GM19372 (cell line): ENCODE data around the gene SYCE3.
"Not testable (repeated sequence)": the region's sequence is repeated elsewhere in the genome, so short reads cannot be mapped to it uniquely, and the experiment has no call there.

Experiments
- ATAC-seq: cut with Tn5 transposase; IDR thresholded peaks from one replicate; pipeline ENCODE4 v1.9.1; 2021; ENCODE audit warnings: mild to moderate bottlenecking, low read depth, moderate library complexity; ENCODE audit not compliant: unreplicated experiment

The SYCE3 gene

DNA sequence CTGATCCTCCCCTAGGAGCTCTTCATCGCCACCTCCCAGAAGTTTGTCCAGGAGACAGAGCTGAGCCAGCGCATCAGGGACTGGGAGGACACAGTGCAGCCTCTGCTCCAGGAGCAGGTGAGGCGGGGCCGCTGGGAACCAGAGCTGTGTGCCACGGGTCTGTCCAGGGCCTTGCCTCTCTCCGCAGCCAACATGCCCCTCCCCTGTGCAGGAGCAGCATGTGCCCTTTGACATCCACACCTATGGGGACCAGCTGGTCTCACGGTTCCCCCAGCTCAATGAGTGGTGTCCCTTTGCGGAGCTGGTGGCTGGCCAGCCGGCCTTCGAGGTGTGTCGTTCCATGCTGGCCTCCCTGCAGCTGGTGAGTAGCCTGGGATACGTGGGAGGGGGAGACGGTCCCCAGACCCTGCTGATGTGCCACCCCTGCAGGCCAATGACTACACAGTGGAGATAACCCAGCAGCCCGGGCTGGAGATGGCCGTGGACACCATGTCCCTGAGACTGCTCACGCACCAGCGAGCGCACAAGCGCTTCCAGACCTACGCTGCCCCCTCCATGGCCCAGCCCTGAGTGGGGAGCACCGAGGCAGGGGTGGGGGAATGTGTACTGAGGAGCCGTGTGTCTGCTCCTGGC lies 39.8 kb downstream of the SYCE3 start:
- ATAC-seq, result no peak

DNA sequence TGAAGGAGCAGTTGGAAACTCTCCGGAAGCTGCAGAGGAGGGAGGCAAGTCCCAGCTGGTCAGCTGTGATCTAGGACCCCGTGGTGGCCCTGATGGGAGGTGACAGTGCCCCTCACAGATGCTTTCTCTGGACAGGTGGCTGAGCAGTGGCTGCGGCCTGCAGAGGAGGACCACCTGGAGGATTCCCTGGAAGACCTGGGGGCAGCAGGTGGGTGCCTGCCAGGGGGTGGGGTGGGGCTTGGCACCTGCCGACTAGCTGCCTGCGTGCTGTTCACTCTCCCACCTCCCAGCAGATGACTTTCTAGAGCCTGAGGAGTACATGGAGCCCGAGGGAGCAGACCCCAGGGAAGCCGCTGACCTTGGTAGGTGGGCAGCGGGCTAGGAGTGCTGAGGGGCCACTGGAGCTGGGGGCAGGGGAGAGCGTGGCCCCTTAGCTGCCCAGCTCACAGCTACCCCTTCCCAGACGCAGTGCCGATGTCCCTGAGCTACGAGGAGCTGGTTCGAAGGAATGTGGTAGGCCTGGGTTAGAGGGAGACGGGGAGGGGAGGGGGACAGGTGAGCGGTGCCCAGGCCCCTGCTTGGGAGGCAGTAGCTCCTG lies 40.4 kb downstream of the SYCE3 start:
- no peak for ATAC-seq

DNA sequence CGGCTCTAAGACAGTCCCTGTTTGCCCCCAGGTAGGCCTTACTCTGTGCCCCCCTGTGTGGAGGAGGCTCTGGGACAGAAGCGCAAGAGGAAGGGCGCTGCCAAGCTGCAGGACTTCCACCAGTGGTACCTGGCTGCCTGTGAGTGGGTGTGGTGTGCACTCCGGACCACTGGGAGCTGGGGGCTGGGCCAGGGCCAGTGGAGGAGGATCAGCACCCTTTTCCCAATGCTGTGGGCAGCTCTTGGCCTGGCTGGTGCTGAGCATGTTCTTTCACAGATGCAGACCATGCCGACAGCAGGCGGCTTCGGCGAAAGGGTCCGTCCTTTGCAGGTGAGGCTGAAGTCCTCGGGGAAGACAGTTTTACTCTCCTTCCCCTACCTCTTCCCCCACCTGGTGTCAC lies 41.0 kb downstream of the SYCE3 start:
- no peak for ATAC-seq

DNA sequence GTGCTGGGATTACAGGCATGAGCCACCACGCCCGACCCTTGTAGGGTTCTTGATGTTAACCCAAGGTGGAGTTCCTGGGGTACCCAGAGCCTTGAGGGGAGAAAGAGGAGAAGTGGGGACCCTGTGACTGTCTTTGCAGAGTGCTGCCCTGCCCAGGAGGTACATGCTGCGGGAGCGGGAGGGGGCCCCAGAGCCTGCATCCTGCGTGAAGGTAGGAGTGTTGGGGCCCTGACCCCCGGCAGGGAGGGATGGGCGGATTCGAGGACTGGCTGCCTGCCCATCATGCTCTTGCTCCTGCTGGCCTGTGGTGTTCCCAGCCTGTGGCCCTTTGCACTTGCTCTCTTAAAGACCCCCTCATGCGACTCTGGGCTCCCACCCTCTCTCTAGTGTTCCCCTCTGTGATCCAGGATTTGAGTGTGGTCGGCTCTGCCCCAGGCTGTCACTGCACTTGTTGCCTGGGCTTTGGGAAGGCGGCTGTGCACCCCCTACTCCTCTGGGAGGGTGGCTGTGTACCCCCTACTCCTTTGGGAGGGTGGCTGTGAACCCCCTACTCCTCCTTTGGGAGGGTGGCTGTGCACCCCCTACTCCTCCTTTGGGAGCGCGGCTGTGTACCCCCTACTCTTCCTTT lies 41.8 kb downstream of the SYCE3 start:
- no peak for ATAC-seq

DNA sequence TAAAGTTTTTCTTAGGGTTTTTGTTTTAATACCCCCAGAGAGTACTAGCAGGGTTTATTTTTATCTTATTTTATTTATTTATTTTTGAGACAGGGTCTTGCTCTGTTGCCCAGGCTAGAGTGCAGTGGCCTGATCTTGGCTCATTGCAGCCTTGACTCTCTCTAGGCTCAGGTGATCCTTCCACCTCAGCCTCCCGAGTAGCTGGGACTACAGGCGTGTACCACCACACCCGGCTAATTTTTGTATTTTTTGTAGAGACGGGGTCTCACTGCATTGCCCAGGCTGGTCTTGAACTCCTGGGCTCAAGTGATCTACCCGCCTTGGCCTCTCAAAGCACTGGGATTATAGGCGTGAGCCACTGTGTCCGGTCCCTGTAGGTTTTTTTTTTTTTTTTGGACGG lies 42.5 kb downstream of the SYCE3 start:
- not testable (repeated sequence) for ATAC-seq

DNA sequence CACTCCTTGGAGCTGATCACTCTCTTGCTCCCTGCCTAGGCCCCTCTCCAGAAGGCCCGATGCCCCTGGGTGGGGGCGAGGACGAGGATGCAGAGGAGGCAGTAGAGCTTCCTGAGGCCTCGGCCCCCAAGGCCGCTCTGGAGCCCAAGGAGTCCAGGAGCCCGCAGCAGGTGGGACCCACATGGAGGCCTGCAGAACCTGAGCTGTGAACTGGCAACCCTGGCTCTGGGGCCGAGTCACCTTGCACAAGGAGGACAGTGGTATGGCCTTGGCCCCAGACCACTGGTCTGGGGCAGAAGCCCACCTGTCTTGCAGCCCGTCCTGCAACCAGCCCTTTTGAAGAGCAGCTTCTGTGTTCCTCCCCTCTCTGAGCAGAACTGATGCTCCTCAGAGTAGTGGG lies 43.6 kb downstream of the SYCE3 start:
- no peak for ATAC-seq

DNA sequence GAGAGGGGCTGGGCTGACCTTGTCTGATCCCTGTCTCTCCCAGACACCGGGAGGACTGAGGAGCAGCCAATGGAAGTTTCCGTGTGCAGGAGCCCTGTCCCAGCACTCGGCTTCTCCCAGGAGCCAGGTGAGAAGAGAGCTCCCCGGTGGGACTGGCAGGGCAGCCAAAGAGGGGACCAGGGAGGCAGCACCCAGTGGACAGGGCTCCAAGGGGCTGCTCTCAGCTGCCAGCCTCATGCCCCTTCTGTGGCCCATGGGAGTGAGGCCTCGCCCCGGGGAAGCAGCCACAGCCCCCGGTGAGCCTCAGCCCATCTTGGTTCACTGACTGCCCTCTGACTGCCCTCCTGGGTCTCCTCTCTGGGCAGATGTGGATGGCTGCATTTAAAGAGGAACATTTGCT lies 44.1 kb downstream of the SYCE3 start:
- no peak for ATAC-seq

DNA sequence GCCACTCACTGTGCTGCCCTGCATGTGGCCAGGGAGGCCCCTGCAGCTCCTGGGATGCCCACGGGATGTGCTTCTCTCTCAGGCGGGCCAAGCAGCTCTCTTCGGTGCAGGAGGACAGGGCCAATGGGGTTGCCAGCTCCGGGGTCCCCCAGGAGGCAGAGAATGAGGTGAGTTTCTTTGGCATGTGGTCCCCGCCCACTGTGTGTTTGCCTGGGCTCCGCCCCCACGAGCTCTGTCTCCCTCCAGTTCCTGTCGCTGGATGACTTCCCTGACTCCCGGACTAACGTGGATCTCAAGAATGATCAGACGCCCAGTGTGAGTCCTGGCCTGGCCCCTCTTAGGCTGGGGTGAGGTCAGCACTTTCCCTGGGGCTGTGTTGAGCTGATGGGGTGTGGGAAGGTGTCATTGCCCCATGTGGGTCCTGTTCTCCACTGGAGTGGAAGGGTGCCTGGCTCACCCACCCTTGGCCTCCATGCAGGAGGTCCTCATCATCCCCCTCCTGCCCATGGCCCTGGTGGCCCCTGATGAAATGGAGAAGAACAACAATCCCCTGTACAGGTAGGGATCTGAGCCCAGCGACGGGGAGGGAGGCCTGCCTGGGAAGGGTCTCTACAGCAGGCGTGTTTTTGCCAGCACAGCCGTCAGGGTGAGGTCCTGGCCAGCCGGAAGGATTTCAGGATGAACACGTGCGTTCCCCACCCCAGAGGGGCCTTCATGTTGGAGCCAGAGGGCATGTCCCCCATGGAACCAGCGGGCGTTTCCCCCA lies 45.0 kb downstream of the SYCE3 start:
- no peak for ATAC-seq

DNA sequence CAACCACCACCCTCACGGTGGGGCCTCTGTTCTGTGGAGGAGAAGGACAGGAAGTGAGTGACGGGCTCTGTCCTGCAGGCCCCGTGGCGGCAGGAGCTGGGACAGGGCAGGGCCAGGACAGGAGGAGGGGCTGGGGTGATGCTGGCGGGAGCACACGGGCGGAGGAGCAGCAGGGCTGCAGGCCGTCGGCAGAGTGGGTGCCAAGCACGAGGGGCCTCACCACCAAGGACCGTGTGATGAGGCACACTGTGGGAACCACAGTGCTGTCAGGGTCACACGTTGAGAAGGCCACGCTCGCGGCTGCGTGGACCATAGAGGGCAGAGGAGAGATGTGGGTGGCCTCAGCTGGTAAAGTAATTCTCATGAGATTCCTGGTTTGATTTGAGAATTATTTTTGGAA lies 45.8 kb downstream of the SYCE3 start:
- no peak for ATAC-seq

DNA sequence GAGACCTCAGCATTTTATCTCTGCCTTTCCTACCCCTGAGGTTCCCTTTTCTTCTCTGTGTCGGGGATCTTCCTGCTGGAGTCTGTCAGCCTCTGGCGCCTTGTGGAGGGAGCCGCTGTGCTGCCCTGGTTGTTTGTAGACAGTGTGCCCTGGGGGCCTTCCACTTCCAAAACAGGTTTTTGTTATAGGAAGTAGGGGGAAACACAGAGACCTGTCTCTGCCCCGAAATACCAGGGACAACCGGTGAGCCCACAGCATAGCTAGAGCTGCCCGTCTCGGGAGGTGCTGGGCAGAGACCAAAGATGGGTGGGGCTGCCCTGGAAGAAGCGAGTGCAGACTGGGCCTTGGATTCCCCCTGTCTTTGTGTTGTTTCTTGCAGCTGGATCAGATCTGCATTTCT lies 46.7 kb downstream of the SYCE3 start:
- ATAC-seq, result no peak

DNA sequence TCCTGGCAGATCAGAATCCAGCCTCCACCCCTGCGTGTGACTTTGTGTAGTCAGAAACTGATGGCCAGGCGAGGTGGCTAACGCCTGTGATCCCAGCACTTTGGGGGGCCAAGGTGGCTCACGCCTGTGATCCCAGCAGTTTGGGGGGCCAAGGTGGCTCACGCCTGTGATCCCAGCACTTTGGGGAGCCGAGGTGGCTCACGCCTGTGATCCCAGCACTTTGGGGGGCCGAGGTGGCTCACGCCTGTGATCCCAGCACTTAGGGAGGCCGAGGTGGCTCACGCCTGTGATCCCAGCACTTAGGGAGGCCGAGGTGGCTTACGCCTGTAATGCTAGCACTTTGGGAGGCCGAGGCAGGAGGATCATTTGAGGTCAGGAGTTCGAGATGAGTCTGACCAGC lies 49.5 kb downstream of the SYCE3 start:
- ATAC-seq, result no peak

DNA sequence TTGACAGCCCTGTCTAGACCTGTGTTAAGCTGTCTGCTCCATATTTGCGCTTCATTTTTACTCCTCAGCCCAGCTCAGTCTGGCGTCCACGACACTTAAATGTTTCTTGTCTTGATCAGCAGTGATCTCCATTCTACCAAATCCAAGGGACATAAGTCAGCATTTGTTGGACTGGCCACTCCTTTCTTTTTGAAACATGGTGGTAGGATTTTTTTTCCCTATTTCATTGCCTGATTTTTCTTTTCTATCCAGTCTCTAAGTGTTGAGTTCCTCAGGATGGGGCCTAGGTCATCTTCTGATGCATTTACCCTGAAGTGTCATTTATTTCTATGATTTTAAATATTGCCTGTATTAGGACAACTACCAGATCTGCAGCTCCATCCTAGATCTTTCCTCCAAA lies 53.8 kb downstream of the SYCE3 start:
- ATAC-seq, result no peak

DNA sequence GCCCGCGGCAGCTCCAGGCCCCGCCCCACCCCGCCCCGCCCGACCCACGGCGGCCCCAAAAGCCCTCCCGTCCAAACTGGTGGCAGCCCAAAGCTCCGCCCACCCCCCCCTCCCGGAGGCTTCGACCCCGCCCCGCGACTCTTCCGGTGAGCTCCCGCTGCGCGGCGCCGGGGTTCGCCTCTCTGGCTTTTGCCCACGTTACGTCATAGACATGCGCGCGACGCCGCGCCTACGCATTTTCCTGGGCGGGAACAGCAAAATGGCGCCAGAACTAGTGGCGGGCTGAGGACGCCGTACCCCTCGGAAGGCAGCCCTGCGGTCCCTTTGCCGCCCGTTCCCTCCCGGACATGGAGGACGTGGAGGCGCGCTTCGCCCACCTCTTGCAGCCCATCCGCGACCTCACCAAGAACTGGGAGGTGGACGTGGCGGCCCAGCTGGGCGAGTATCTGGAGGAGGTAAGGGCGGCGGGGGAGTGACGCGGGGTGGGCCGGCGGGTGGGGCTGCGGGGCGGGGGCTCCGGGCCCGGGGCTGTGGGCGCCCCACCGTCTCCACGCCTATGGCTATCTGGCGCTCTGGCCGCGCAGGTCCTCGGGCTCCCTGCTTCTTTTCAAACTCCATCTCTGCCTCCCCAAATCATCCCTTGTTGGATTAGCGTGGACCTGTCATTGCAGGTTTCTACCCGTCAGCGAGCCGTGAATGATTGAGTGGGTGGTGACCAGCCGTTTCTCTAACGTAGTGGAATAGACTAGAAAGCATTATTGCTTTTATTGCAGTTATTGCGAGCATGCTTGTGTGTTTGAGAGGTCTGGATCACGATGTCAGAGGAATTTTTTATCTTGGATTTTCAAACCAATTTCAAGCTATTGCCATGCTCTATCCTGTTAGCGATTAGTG lies 54.5 kb downstream of the SYCE3 start, which contains the start of gene NCAPH2:
Gene NCAPH2 (plus strand): TSS at position 234 of the 894 bp plus-strand sequence. CDS start 114 bp downstream, at position 348.
- peak; percentile 84 for ATAC-seq

DNA sequence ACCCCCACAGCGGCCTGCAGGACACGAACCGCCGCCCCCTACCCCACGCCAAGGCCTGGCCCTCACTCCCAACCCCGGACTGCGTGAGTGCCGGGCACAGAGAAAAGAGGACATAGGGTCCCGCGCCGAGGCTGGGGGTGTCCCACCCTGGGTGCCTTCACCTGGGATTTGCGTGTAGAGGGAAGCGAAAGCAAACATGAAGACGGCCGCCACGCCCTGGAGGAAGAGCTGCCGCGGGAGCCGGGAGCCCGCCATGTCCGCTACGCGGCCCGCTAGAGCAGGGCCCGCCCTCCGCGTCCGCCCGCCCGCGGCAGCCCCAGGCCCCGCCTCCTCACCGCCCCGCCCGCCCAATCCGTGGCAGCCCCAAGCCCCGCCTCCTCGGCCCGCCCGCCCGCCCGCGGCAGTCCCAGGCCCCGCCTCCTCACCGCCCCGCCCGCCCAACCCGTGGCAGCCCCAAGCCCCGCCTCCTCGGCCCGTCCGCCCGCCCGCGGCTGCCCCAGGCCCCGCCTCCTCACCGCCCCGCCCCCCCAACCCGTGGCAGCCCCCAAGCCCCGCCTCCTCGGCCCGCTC lies 55.2 kb downstream of the SYCE3 start, which contains the start of gene LMF2:
Gene LMF2 (minus strand): TSS at position 282 of the 570 bp plus-strand sequence. CDS start 27 bp downstream, at position 255.
- ATAC-seq, result peak; percentile 57

DNA sequence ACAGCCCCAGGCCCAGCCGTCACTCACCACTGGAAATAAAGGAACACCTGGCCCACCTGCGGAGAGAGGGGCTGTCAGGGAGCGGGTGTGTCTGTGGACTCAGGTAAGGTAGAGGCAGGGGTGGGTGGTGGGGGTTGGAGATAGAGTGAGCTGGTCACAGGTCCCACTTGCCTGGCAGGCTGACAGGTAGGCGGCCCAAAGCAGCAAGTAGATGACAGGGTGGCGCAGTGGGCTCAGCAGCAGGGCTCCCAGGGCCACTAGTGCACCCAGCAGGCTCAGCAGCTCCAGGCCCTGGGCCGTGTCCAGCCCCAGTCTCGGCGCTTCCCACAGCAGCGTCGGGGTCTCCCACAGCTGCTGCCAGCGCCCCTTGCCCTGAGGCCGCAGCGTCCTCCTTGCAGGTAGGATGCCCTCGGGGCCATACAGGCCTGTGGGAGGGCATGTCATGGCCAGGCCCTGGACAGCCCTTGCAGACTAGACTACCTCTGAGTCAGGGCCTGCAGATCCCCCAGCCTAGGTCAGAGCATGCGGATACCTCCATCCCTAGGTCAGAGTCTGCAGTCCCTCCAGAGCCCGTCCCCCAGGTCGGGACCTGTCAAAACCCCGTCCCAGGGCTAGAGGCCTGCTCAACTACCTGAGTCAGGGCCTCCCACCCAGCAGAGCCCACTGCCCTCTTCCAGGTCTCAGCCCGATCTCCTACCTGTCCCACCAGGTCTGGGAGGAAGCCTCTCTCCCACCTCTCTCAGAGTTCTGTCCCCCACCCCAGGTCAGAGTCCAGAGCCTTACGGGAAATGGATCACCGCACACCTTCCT lies 55.9 kb downstream of the SYCE3 start:
- ATAC-seq, result no peak

DNA sequence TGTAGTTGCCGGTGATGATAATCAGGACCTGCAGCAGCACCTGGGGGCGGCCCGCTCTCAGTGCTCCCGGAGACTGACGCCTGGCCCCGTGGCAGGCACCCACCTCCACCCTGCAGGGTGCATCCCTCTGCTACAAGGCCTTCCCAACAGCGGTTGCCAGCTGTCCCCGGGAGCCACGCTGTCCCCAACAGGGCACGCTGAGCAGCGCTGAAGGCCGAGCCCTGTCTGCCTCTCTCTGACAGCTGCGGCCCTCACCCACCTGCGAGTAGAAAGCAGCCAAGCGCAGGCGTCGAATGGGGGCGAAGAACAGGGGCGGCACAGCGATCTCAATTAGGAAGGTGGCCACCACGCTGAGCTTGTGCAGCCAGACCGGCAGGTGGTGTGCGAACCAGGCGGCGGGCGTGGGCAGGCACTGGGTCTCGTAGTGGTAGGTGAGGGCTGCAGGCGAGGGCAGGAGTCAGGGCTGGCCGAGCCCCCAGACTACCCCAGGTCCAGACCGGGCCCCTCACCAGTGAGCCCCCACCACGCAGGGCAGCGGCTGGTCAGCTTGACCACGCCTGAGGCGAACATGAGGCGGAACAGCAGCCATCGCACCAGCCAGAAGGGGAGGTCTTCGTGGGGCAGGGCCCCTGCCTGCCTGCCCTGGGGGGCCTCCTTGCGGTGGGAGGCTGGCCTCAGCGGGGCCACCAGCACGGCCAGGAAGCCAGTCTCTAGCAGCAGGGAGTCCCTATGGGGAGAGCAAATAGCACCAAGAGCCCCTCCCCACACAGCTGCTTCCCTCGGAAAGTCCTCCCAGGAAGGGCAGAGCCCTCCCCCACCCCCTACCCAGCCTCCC lies 56.7 kb downstream of the SYCE3 start:
- ATAC-seq, result no peak

DNA sequence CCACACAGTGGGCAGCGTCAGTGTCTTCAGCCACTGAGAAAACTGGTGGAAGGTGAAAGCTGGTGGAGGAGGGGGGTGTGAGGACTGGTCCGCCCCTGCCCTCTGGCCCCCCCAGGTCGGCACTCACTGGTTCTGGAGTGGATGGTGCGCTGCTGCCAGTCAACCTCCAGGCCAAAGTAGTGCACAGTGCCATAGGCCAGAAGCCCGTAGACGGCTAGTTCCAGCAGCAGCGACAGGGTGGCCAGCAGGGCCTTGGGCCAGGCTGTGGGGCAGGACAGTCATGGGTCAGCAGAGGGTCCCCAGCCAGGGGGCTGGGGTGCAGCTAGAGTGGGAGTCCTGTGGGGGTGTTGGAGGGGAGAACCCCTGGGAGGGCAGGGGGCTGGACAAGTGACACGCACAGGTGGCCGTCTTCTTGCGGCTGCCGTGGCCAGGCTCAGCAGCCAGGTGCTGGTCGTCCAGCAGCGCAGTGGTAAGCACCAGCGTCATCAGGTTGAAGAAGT lies 57.4 kb downstream of the SYCE3 start:
- no peak for ATAC-seq
